OCI-LY1 (cell line): ENCODE data around the gene CD4.

Experiments
- EZH2 ChIP-seq: fragments of 200-600 bp; sonication (generic), shearing (Covaris generic); IDR thresholded peaks from 2 replicates; pipeline ENCODE4 v1.8.0; 2017; ENCODE audit warnings: borderline replicate concordance, mixed run types, mild to moderate bottlenecking, antibody characterized with exemption, low read length, moderate library complexity, mixed read lengths
- TF ChIP-seq, protein P1 (sequence below): fragments of 200-600 bp; sonication (generic), shearing (Covaris generic); IDR thresholded peaks from 2 replicates; pipeline ENCODE4 v1.5.1; 2017; ENCODE audit warnings: mild to moderate bottlenecking, antibody characterized with exemption, low read length, moderate library complexity, mixed read lengths

DNA sequence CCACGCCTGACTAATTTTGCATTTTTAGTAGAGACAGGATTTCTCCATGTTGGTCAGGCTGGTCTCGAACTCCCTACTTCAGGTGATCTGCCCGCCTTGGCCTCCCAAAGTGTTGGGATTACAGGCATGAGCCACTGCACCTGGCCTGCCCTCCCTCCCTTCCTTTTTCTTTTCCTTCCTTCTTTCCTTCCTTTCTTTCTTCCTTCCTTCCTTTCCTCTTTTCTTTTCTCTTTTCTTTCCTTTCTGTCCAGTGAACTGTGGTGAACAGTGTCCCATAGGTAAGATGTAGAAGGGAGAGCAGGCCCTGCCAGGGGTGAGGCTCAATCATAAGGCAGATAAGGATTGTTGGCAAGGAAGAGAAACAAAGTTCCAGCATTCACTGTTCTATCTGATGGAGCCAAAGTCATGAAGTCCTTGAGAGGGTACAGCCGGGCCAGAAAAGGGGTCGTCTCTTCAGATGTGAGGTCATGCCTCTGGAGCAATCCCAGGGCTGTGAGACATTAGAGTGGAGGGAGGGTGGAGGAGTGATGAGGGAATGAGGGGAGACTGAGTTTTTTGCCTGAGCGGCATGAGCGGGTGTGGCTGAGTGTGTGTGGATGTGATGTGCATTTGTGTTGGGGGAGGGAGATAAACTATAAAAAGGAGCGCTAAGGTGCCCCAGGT, 32.2 kb upstream of the CD4 start:
- TF ChIP-seq, protein P1, sequence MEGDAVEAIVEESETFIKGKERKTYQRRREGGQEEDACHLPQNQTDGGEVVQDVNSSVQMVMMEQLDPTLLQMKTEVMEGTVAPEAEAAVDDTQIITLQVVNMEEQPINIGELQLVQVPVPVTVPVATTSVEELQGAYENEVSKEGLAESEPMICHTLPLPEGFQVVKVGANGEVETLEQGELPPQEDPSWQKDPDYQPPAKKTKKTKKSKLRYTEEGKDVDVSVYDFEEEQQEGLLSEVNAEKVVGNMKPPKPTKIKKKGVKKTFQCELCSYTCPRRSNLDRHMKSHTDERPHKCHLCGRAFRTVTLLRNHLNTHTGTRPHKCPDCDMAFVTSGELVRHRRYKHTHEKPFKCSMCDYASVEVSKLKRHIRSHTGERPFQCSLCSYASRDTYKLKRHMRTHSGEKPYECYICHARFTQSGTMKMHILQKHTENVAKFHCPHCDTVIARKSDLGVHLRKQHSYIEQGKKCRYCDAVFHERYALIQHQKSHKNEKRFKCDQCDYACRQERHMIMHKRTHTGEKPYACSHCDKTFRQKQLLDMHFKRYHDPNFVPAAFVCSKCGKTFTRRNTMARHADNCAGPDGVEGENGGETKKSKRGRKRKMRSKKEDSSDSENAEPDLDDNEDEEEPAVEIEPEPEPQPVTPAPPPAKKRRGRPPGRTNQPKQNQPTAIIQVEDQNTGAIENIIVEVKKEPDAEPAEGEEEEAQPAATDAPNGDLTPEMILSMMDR: no peak
- TF ChIP-seq EZH2: no peak
